GM12878 (cell line): Measurements from ENCODE around the gene MIAT. TPM values are rescaled to one million over a fixed set of nuclear protein-coding genes. Genes with fewer than 3 reads are reported as not detected.

Experiments
- ATAC-seq: fragments of 200-7000 bp; cut with Tn5 transposase; 3 replicates; pipeline ENCODE4 v1.9.1; 2020; ENCODE audit warnings: mild to moderate bottlenecking, moderate library complexity
- BruUV-seq: library from RNA; stranded (reverse); fragments of 400-500 nt; replicated peaks from 2 replicates; lab custom pipeline; 2021; lab: Mats Ljungman, UMichigan
- CTCF ChIA-PET: fragments of 300-600 bp; sonication (Branson Sonifier 250); formaldehyde crosslinking; extraction: SDS; loops from one replicate; lab custom pipeline; 2021; ENCODE audit warnings: inconsistent platforms; lab: Yijun Ruan, JAX
- POLR2A ChIA-PET: fragments of 350-600 bp; formaldehyde crosslinking; extraction: SDS; loops from one replicate; lab custom pipeline; 2021; ENCODE audit warnings: inconsistent platforms; lab: Charles Lee
- RAD21 ChIA-PET: fragments of 300-600 bp; sonication (Branson Sonifier 250); formaldehyde crosslinking; loops from one replicate; lab custom pipeline; 2023; ENCODE audit warnings: antibody characterized with exemption; ENCODE audit not compliant: unreplicated experiment; lab: Charles Lee
- SMC1A ChIA-PET: fragments of 300-600 bp; sonication (Branson Sonifier 250); formaldehyde crosslinking; loops from one replicate; lab custom pipeline; 2023; ENCODE audit not compliant: unreplicated experiment, uncharacterized antibody; lab: Charles Lee
- DNase-seq: peaks from one replicate; pipeline ENCODE4 v3.0.0-alpha.2; 2011; ENCODE audit warnings: low read depth, low spot score
- FAIRE-seq: peaks from 3 replicates; lab custom pipeline; 2011; peaks lifted over from hg19 to GRCh38; lab: Jason Lieb, UNC
- H2AFZ ChIP-seq: 2 replicates; pipeline ENCODE4 v1.6.0; 2011; ENCODE audit warnings: low read depth, low read length, control low read depth; ENCODE audit not compliant: control insufficient read depth
- H3K27ac ChIP-seq: 2 replicates; pipeline ENCODE4 v1.5.1; 2011; ENCODE audit warnings: control low read depth; ENCODE audit not compliant: control insufficient read depth, insufficient read depth
- H3K27me3 ChIP-seq, 2 experiments: replicated peaks in 1 of 2; 2 replicates each; pipeline versions ENCODE4 v1.6.0 to v1.6.1; 2011; ENCODE audit warnings: low read length in 1 of 2; ENCODE audit not compliant: control insufficient read depth in 2 of 2, insufficient read depth in 2 of 2
- H3K36me3 ChIP-seq, 2 experiments: 2 replicates each; pipeline ENCODE4 v1.5.1; 2011; ENCODE audit warnings: low read length in 1 of 2; ENCODE audit not compliant: control insufficient read depth in 2 of 2, insufficient read depth in 2 of 2
- H3K4me1 ChIP-seq: 2 replicates; pipeline ENCODE4 v1.6.1; 2011; ENCODE audit warnings: mild to moderate bottlenecking, low read length, moderate library complexity, mixed read lengths; ENCODE audit not compliant: control insufficient read depth, insufficient read depth
- H3K4me2 ChIP-seq: 2 replicates; pipeline ENCODE4 v1.6.0; 2011; ENCODE audit warnings: control low read depth; ENCODE audit not compliant: control insufficient read depth, insufficient read depth
- H3K4me3 ChIP-seq: fragments of 200-600 bp; sonication (generic); 2 replicates; pipeline ENCODE4 v1.5.1; 2016
- H3K79me2 ChIP-seq: 2 replicates; pipeline ENCODE4 v1.6.0; 2011; ENCODE audit warnings: low read length; ENCODE audit not compliant: control insufficient read depth, insufficient read depth
- H3K9ac ChIP-seq: 2 replicates; pipeline ENCODE4 v1.8.0; 2011; ENCODE audit warnings: low read length, control low read depth, mixed read lengths; ENCODE audit not compliant: control insufficient read depth, insufficient read depth
- H3K9me3 ChIP-seq: replicated peaks from 3 replicates; pipeline ENCODE4 v1.5.1; 2011; ENCODE audit warnings: mild to moderate bottlenecking, low read length; ENCODE audit not compliant: control insufficient read depth, insufficient read depth
- H4K20me1 ChIP-seq: 2 replicates; pipeline ENCODE4 v1.6.0; 2011; ENCODE audit not compliant: control insufficient read depth, insufficient read depth
- DPF2 ChIP-seq: fragments of 450-650 bp; IDR thresholded peaks from 2 replicates; pipeline ENCODE4 v1.6.1; 2017; ENCODE audit warnings: mild to moderate bottlenecking
- HDAC2 ChIP-seq: fragments of 200-600 bp; sonication (generic); IDR thresholded peaks from 2 replicates; pipeline ENCODE4 v1.6.1; 2017
- JUND ChIP-seq: IDR thresholded peaks from 2 replicates; pipeline ENCODE4 v1.6.1; 2012; ENCODE audit warnings: low read depth, mild to moderate bottlenecking, low read length, improper control_type of control experiment, moderate library complexity
- MEF2B ChIP-seq: fragments of 450-650 bp; IDR thresholded peaks from 2 replicates; pipeline ENCODE4 v1.6.1; 2018; ENCODE audit warnings: mild to moderate bottlenecking, moderate library complexity; ENCODE audit not compliant: partially characterized antibody, poor library complexity, severe bottlenecking
- RCOR1 ChIP-seq: conservative IDR thresholded peaks from 2 replicates; pipeline ENCODE4 v1.6.1; 2012; ENCODE audit warnings: low read depth, low read length, improper control_type of control experiment
- RELA ChIP-seq: fragments of 450-650 bp; IDR thresholded peaks from 2 replicates; pipeline ENCODE4 v1.8.0; 2014; ENCODE audit warnings: borderline replicate concordance; ENCODE audit not compliant: partially characterized antibody
- RFX5 ChIP-seq: IDR thresholded peaks from 2 replicates; pipeline ENCODE4 v1.6.1; 2011; ENCODE audit warnings: low read depth, low read length, improper control_type of control experiment
- RUNX3 ChIP-seq: IDR thresholded peaks from 2 replicates; pipeline ENCODE4 v1.6.1; 2012; ENCODE audit warnings: low read length, inconsistent platforms
- SPI1 ChIP-seq: IDR thresholded peaks from 2 replicates; pipeline ENCODE4 v1.6.1; 2011; ENCODE audit warnings: low read depth, mild to moderate bottlenecking, low read length, moderate library complexity, borderline replicate concordance; ENCODE audit not compliant: insufficient read depth
- WGBS: methylation state at CpG from one replicate; pipeline ENCODE4 v1.1.6; 2016; ENCODE audit warnings: low lambda C conversion rate; ENCODE audit not compliant: insufficient replicate concordance, insufficient coverage; ENCODE audit errors: missing lambda C conversion rate; 5-methylcytosine and 5-hydroxymethylcytosine counted together
- in situ Hi-C: fragments of 300-500 bp; cut with MboI; formaldehyde crosslinking; loops from 9 replicates; pipeline ENCODE4 v1.14.3; 2018; ENCODE audit warnings: mixed read lengths
- intact Hi-C: fragments of 100-400 bp; cut with micrococcal nuclease; formaldehyde crosslinking; loops from one replicate; pipeline ENCODE4 v1.14.2; 2022; ENCODE audit not compliant: unreplicated experiment
- polyA plus RNA-seq, 11 experiments: library from polyadenylated mRNA; depleted of rRNA in 4 of 11; unstranded in 6 of 11; stranded (reverse) in 5 of 11; fragments of >200 nt; fragmentation: Nextera tagmentation in 4 of 11; fragmentation: Illumina TruSeq in 1 of 11; extraction: Ambion mirVana in 4 of 11; extraction: Trizol in 1 of 11; gene quantifications; 1 replicate in 1 of 11; 2 replicates in 10 of 11; pipeline versions ENCODE4 v1.2.1 to v1.2.3, GENCODE V29; 2011 to 2016; ENCODE audit warnings: inconsistent platforms in 2 of 11, missing spikeins in 2 of 11, low read depth in 1 of 11
- total RNA-seq, 4 experiments: library from RNA; depleted of rRNA in 3 of 4; stranded (reverse); fragments of >200 nt in 3 of 4; fragmentation: Illumina TruSeq in 1 of 4; extraction: Trizol in 1 of 4; gene quantifications; 2 replicates each; pipeline versions ENCODE4 v1.2.1 to v1.2.3, GENCODE V29; 2013 to 2021

MIAT gene
- total and polyA plus RNA-seq, 10 of the 15 experiments (the other 5 are each of a cell fraction or from before 2014, with no cell fraction given): 0.39 to 13.7 (median 4.6) TPM

- peaks cover 6% of the 10 kb centered on the region for H3K4me1 ChIP-seq
- CTCF ChIA-PET: interaction anchor here (0.7 to 1.9 kb wide), 2 partner anchors 8 to 208 kb away, joined by 3 to 6 read pairs; no protein-coding TSS in a partner anchor
- 100% methylated on average over 1 of the region's 3 CpGs for WGBS
These were observed 23.1 kb downstream of the MIAT start for GRCh38 chr22:26680485-26680884.

DNA sequence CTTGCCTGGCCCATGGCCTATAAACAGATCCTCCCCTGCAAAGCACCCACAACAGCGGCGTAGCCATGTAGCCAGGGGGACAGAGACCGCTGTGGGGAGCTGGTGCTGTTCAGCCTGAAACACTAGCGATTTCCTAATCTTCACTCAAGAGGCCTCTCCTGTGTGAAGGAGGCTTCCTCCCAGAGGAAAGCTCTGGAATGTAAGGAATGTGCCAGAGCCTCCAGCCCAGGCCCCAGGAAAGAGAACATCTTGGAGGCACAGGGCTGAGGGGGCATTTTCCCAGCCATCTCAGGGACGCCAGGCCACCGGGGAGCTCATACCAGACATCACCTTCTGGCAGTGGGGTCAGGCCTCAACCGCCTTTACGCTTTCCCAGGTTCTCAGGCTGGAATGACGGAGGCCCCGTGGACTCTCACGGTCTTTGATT lies 24.0 kb downstream of the MIAT start:
- Histone ChIP-seq H3K9me3 (no peaks in the 10 kb centered on the region), H3K9ac (no peak overlapping the region), H3K4me3 (no peak overlapping the region), H3K4me2 (no peak overlapping the region), H3K27ac (no peak overlapping the region), H3K36me3 (peaks cover 3 to 5% of the 10 kb centered on the region in 2 experiments; a peak in 3 of 4 replicates), H3K4me1 (no peaks in the 10 kb centered on the region), H4K20me1 (no peaks in the 10 kb centered on the region), H3K79me2 (peaks cover 5% of the 10 kb centered on the region), H2AFZ (no peak overlapping the region), H3K27me3 (no peaks in the 10 kb centered on the region)
- FAIRE-seq (no peak), ATAC-seq (no peak), DNase-seq (no peak)
- CTCF ChIA-PET: interaction anchor here (1.2 to 1.9 kb wide), 2 partner anchors 7 to 9 kb away, joined by 3 to 6 read pairs; no protein-coding TSS in a partner anchor
- SMC1A ChIA-PET: no interaction called here
- no peak for TF ChIP-seq RFX5
- TF ChIP-seq RCOR1: no peak
- RAD21 ChIA-PET: no interaction called here
- BruUV-seq: no TSS peak
- in situ Hi-C loops (no loop called here), intact Hi-C loops (no loop called here)
- POLR2A ChIA-PET: no interaction called here
- 85% methylated on average over 11 of the region's 11 CpGs for WGBS

More at GRCh38 chr22:26680485-26680884, 23.1 kb downstream of the MIAT start:
- TF ChIP-seq DPF2: no peak
- no peak for TF ChIP-seq RELA
- no peak for TF ChIP-seq MEF2B
- TF ChIP-seq HDAC2: no peak
- no peak for TF ChIP-seq RCOR1
- TF ChIP-seq SPI1: no peak
- TF ChIP-seq JUND: no peak
- TF ChIP-seq RUNX3: no peak
- BruUV-seq: no TSS peak
- Histone ChIP-seq H3K4me3 (no peak overlapping the region), H3K9me3 (no peaks in the 10 kb centered on the region), H3K4me2 (no peak overlapping the region), H2AFZ (no peak overlapping the region), H3K27me3 (no peaks in the 10 kb centered on the region), H4K20me1 (no peaks in the 10 kb centered on the region), H3K36me3 (peaks cover 3 to 5% of the 10 kb centered on the region in 2 experiments; a peak in 3 of 4 replicates), H3K79me2 (peaks cover 13% of the 10 kb centered on the region), H3K27ac (no peak overlapping the region), H3K9ac (no peak overlapping the region)
- RAD21 ChIA-PET: no interaction called here
- intact Hi-C loops (no loop called here), in situ Hi-C loops (no loop called here)
- POLR2A ChIA-PET: no interaction called here
- ATAC-seq (no peak), FAIRE-seq (no peak), DNase-seq (no peak)
- SMC1A ChIA-PET: interaction anchor here (1.0 kb wide), 1 partner anchor 78 kb away, joined by 3 read pairs; no protein-coding TSS in a partner anchor
